Fibroblast of villous mesenchyme (primary cell): ENCODE measurements around the gene IL31. TPM values are rescaled to one million over a fixed set of nuclear protein-coding genes. Genes with fewer than 3 reads are reported as not detected.
A peak's percentile ranks its signal among the peaks of the same experiment; 100 is the strongest.
"Not testable (repeated sequence)": the region's sequence is repeated elsewhere in the genome, so short reads cannot be mapped to it uniquely, and the experiment has no call there.

Experiments
- DNase-seq: peaks from one replicate; pipeline ENCODE4 v3.0.0-alpha.2; 2010; ENCODE audit warnings: low read depth
- H3K4me3 ChIP-seq: 2 replicates; pipeline ENCODE4 v1.5.1; 2011; ENCODE audit warnings: low read depth, mild to moderate bottlenecking, low read length
- CTCF ChIP-seq: IDR thresholded peaks from 2 replicates; pipeline ENCODE4 v1.5.1; 2012; ENCODE audit warnings: low read depth, mild to moderate bottlenecking, low read length; ENCODE audit not compliant: insufficient read depth
- total RNA-seq: library from RNA; depleted of rRNA; stranded (reverse); fragments of >200 nt; gene quantifications from 2 replicates; pipeline ENCODE4 v1.2.3, GENCODE V29; 2012

The IL31 gene
- total RNA-seq, 1 donor: not detected

GRCh38 chr12:122185079-122185478, 11.1 kb upstream of the IL31 start:
- no peak for TF ChIP-seq CTCF
- H3K4me3 ChIP-seq: no peak overlapping the region
- DNase-seq: no peak

GRCh38 chr12:122184517-122184916, 10.5 kb upstream of the IL31 start:
- no peak for DNase-seq
- no peak for TF ChIP-seq CTCF

GRCh38 chr12:122183588-122183940, 9.5 kb upstream of the IL31 start:
- no peak for TF ChIP-seq CTCF
- H3K4me3 ChIP-seq: peak overlapping the region; percentile 58
- DNase-seq: no peak

More at GRCh38 chr12:122184517-122184916, 10.5 kb upstream of the IL31 start:
- no peak overlapping the region for H3K4me3 ChIP-seq

- DNase-seq: peak; percentile 33
- H3K4me3 ChIP-seq: peak within 1 kb of the TSS; percentile 58
- no peak for TF ChIP-seq CTCF
These were observed 9.0 kb upstream of the IL31 start, which contains the start of gene LRRC43 for GRCh38 chr12:122182887-122183587. LRRC43 (plus strand) TSS chr12:122183123; CDS start chr12:122183145, 22 bp downstream.

- DNase-seq: peak; percentile 50
- H3K4me3 ChIP-seq: not testable (repeated sequence)
These were observed 2.5 kb upstream of the IL31 start for GRCh38 chr12:122176473-122176872.

GRCh38 chr12:122172262-122172939, 1.6 kb downstream of the IL31 start:
- no peak overlapping the region for H3K4me3 ChIP-seq
- no peak for TF ChIP-seq CTCF
- DNase-seq: no peak

- no peak for TF ChIP-seq CTCF
- no peak overlapping the region for H3K4me3 ChIP-seq
- no peak for DNase-seq
These were observed 2.6 kb downstream of the IL31 start for GRCh38 chr12:122171399-122171798.
